WTC11 (cell line): ENCODE results near the gene NIN. TPM values are rescaled to one million over a fixed set of nuclear protein-coding genes. Genes with fewer than 3 reads are reported as not detected.

Experiments
- ATAC-seq: fragments of 200-7000 bp; cut with Tn5 transposase; 2 replicates; pipeline ENCODE4 v1.10.0; 2021; ENCODE audit warnings: mild to moderate bottlenecking, moderate library complexity
- Bru-seq: library from RNA; stranded (reverse); fragments of 400-500 nt; gene quantifications from one replicate; lab custom pipeline; 2021; lab: Mats Ljungman, UMichigan
- CTCF ChIA-PET: fragments of 300-600 bp; sonication (Branson Sonifier 250); formaldehyde crosslinking; loops from one replicate; lab custom pipeline; 2021; ENCODE audit warnings: antibody characterized with exemption; lab: Charles Lee
- POLR2A ChIA-PET: fragments of 350-600 bp; sonication (Branson Sonifier 250); formaldehyde crosslinking; loops from one replicate; lab custom pipeline; 2021; ENCODE audit warnings: antibody characterized with exemption; lab: Charles Lee
- DNase-seq: peaks from one replicate; pipeline ENCODE4 v3.0.0; 2021; ENCODE audit warnings: low spot score
- H3K27ac Mint-ChIP-seq: 2 replicates; pipeline ENCODE4 v1.8.0; 2021; ENCODE audit warnings: mixed read lengths
- H3K27me3 Mint-ChIP-seq: 2 replicates; pipeline ENCODE4 v1.8.0; 2021; ENCODE audit warnings: low read depth, mild to moderate bottlenecking, moderate library complexity, mixed read lengths
- H3K36me3 Mint-ChIP-seq: 2 replicates; pipeline ENCODE4 v1.8.0; 2021; ENCODE audit warnings: mixed read lengths
- H3K4me1 Mint-ChIP-seq: 2 replicates; pipeline ENCODE4 v1.8.0; 2022; ENCODE audit warnings: mixed read lengths
- H3K4me3 Mint-ChIP-seq: 2 replicates; pipeline ENCODE4 v1.8.0; 2021; ENCODE audit warnings: mild to moderate bottlenecking, moderate library complexity, mixed read lengths
- H3K9me3 Mint-ChIP-seq: 2 replicates; pipeline ENCODE4 v1.8.0; 2021; ENCODE audit warnings: mixed read lengths
- AR ChIP-seq: fragments of 250-450 bp; sonication (Bioruptor Pico); IDR thresholded peaks from 2 replicates; pipeline ENCODE4 v1.9.0; 2021; ENCODE audit warnings: mild to moderate bottlenecking
- ATF6 ChIP-seq: sonication (generic); formaldehyde crosslinking; IDR thresholded peaks from 2 replicates; pipeline ENCODE4 v1.8.1; 2023; ENCODE audit warnings: mild to moderate bottlenecking, missing genetic modification reagents
- CTCF ChIP-seq: fragments of 200-600 bp; IDR thresholded peaks from 2 replicates; pipeline ENCODE4 v1.8.0; 2022; ENCODE audit warnings: antibody characterized with exemption
- HMGXB4 ChIP-seq: sonication (generic); formaldehyde crosslinking; IDR thresholded peaks from 2 replicates; pipeline ENCODE4 v1.8.1; 2023; ENCODE audit warnings: mild to moderate bottlenecking, moderate library complexity, missing genetic modification reagents
- KAT7 ChIP-seq: sonication (generic); formaldehyde crosslinking; IDR thresholded peaks from 2 replicates; pipeline ENCODE4 v1.8.1; 2023; ENCODE audit warnings: missing genetic modification reagents, mild to moderate bottlenecking, borderline replicate concordance
- MAX ChIP-seq: sonication (generic); formaldehyde crosslinking; IDR thresholded peaks from 2 replicates; pipeline ENCODE4 v1.8.0; 2022; ENCODE audit warnings: mild to moderate bottlenecking, missing genetic modification reagents
- NFATC4 ChIP-seq: fragments of 250-450 bp; sonication (Bioruptor Pico); IDR thresholded peaks from 2 replicates; pipeline ENCODE4 v1.9.0; 2021; ENCODE audit warnings: mild to moderate bottlenecking
- NFYB ChIP-seq: sonication (generic); formaldehyde crosslinking; conservative IDR thresholded peaks from 2 replicates; pipeline ENCODE4 v1.8.0; 2022; ENCODE audit warnings: low read depth, missing genetic modification reagents
- NR1H2 ChIP-seq: sonication (generic); formaldehyde crosslinking; IDR thresholded peaks from 2 replicates; pipeline ENCODE4 v1.9.0; 2021; ENCODE audit warnings: mild to moderate bottlenecking, moderate library complexity, missing genetic modification reagents
- RORB ChIP-seq: fragments of 250-450 bp; sonication (Bioruptor Pico); IDR thresholded peaks from 2 replicates; pipeline ENCODE4 v1.9.0; 2021; ENCODE audit warnings: mild to moderate bottlenecking
- TP53 ChIP-seq: sonication (generic); formaldehyde crosslinking; IDR thresholded peaks from 2 replicates; pipeline ENCODE4 v1.8.1; 2023; ENCODE audit warnings: mild to moderate bottlenecking, missing genetic modification reagents
- ZBTB21 ChIP-seq: sonication (generic); formaldehyde crosslinking; IDR thresholded peaks from 2 replicates; pipeline ENCODE4 v1.8.1; 2023; ENCODE audit warnings: mild to moderate bottlenecking, missing genetic modification reagents, borderline replicate concordance
- ZNF263 ChIP-seq: sonication (generic); formaldehyde crosslinking; IDR thresholded peaks from 2 replicates; pipeline ENCODE4 v1.8.1; 2022; ENCODE audit warnings: low read depth, mild to moderate bottlenecking, moderate library complexity, missing genetic modification reagents
- ZNF423 ChIP-seq: fragments of 250-450 bp; sonication (Bioruptor Pico); IDR thresholded peaks from 2 replicates; pipeline ENCODE4 v2.1.2; 2022; ENCODE audit warnings: mild to moderate bottlenecking, moderate library complexity
- long read RNA-seq, 3 experiments: library from RNA in 1 of 3; library from capped mRNA in 1 of 3; library from polyadenylated mRNA in 1 of 3; unstranded in 2 of 3; stranded (forward) in 1 of 3; transcript quantifications; one replicate each; pipeline ENCODE4 v2.0.0, GENCODE V29; 2021
- total RNA-seq: library from RNA; stranded (reverse); gene quantifications from 3 replicates; pipeline ENCODE4 v1.2.3, GENCODE V29; 2021

The NIN gene
- total RNA-seq (23.8 to 28.8 TPM (median 26.3 TPM) in 3 replicates), Bru-seq, nascent RNA (percentile 80 among the genes with signal in this experiment)
- long read RNA-seq, experiment 1, full-length matches to known transcripts, result 7 of 56 reads
- long read RNA-seq, experiment 1, partial matches to known transcripts, result 24 of 56 reads
- long read RNA-seq, experiment 1, other reads (novel, unspliced or antisense), result 25 of 56 reads
- long read RNA-seq, experiment 2, full-length matches to known transcripts, result 3 of 28 reads
- long read RNA-seq, experiment 2, partial matches to known transcripts, result 12 of 28 reads
- long read RNA-seq, experiment 2, other reads (novel, unspliced or antisense), result 13 of 28 reads
- long read RNA-seq, experiment 3, result 0 reads

- ATAC-seq, result peak; percentile 87
- peaks cover 3% of the 10 kb centered on the region; the same call in 1 of the 2 replicates for H3K36me3 Mint-ChIP-seq
- peak; percentile 66 for DNase-seq
- H3K27ac Mint-ChIP-seq, result peak within 1 kb of the TSS; percentile 82; the same call in 1 of the 2 replicates
- H3K9me3 Mint-ChIP-seq, result no peaks in the 10 kb centered on the region
- peaks cover 31% of the 10 kb centered on the region for H3K4me1 Mint-ChIP-seq
- CTCF ChIA-PET, result interaction anchor here (0.6 to 5.3 kb wide), 2 partner anchors 29 to 187 kb away, joined by 3 to 51 read pairs; no protein-coding TSS in a partner anchor
- H3K27me3 Mint-ChIP-seq, result peaks cover 82% of the 10 kb centered on the region
- TF ChIP-seq ZNF263, result 0 out of 2 replicates have a peak, but pooled peaks have one; percentile 22
- TF ChIP-seq RORB (CRISPR knock-in tag), result no peak
- no peak for TF ChIP-seq NFATC4 (CRISPR knock-in tag)
- no peak; the same call in 1 of the 2 replicates for TF ChIP-seq NFYB (CRISPR knock-in tag)
- TF ChIP-seq ZBTB21 (CRISPR knock-in tag), result 0 out of 2 replicates have a peak, but pooled peaks have one; percentile 54
- 0 out of 2 replicates have a peak, but pooled peaks have one; percentile 28 for TF ChIP-seq MAX (CRISPR knock-in tag)
- 0 out of 2 replicates have a peak, but pooled peaks have one; percentile 46 for TF ChIP-seq HMGXB4
- peak; percentile 40; the same call in 1 of the 2 replicates for TF ChIP-seq TP53
- no peak for TF ChIP-seq AR (CRISPR knock-in tag)
- TF ChIP-seq KAT7 (CRISPR knock-in tag), result 0 out of 2 replicates have a peak, but pooled peaks have one; percentile 57
- peak; percentile 80; the same call in 1 of the 2 replicates for TF ChIP-seq ZNF423
- no peak for TF ChIP-seq NR1H2 (CRISPR knock-in tag)
- no peak for TF ChIP-seq CTCF
- no peak for TF ChIP-seq ATF6 (CRISPR knock-in tag)
- peak within 1 kb of the TSS; percentile 94 for H3K4me3 Mint-ChIP-seq
- POLR2A ChIA-PET, result interaction anchor here (0.6 to 1.9 kb wide), 4 partner anchors 29 to 113 kb away, joined by 3 to 7 read pairs (median 3); partner anchors contain the start of gene PYGL
Observed at GRCh38 chr14:50830932-50831725, at the start of gene NIN. NIN (minus strand) TSS chr14:50831162; CDS start chr14:50822056, 9,106 bp downstream.
